Natural killer cell treated with Interleukin-12 subunit alpha and Interleukin-12 subunit beta and Interleukin-15 and Interleukin-18, amount 100 ng/mL, for 72 hours (primary cell): ENCODE data around the gene TMEM9B. TPM values are rescaled to one million over a fixed set of nuclear protein-coding genes. Genes with fewer than 3 reads are reported as not detected.
A peak's percentile ranks its signal among the peaks of the same experiment; 100 is the strongest.
"Not testable (repeated sequence)": the region's sequence is repeated elsewhere in the genome, so short reads cannot be mapped to it uniquely, and the experiment has no call there.

Source experiments
- ATAC-seq, 2 donors: fragments of 150-1000 bp; cut with Tn5 transposase in 1 of 2; sonication (Bioruptor Pico), chemical (Tn5 transposase) in 1 of 2; 2 replicates each; pipeline ENCODE4 v1.10.0; 2021
- DNase-seq: peaks from one replicate; pipeline ENCODE4 v3.0.0; 2022; ENCODE audit warnings: low spot score
- H3K27ac Mint-ChIP-seq, 2 donors: 1 replicate in 1 of 2; 2 replicates in 1 of 2; pipeline ENCODE4 v1.8.0; 2022; ENCODE audit warnings: mixed read lengths in 2 of 2, mild to moderate bottlenecking in 1 of 2, moderate library complexity in 1 of 2
- H3K27me3 Mint-ChIP-seq, 2 donors: 1 replicate in 1 of 2; 2 replicates in 1 of 2; pipeline ENCODE4 v1.8.0; 2022; ENCODE audit warnings: mixed read lengths in 2 of 2
- H3K36me3 Mint-ChIP-seq: one replicate; pipeline ENCODE4 v1.8.0; 2022; ENCODE audit warnings: mixed read lengths
- H3K4me1 Mint-ChIP-seq, 2 donors: 1 replicate in 1 of 2; 2 replicates in 1 of 2; pipeline ENCODE4 v1.8.0; 2022; ENCODE audit warnings: low read depth in 2 of 2, mixed read lengths in 2 of 2, mild to moderate bottlenecking in 1 of 2
- H3K4me3 Mint-ChIP-seq: one replicate; pipeline ENCODE4 v1.8.0; 2022; ENCODE audit warnings: mixed read lengths
- H3K9me3 Mint-ChIP-seq: 2 replicates; pipeline ENCODE4 v1.8.0; 2022; ENCODE audit warnings: mixed read lengths
- total RNA-seq, 2 donors: library from RNA; stranded (reverse); gene quantifications; one replicate each; pipeline ENCODE4 v1.2.3, GENCODE V29; 2022

TMEM9B gene
- total RNA-seq, 2 donors from 2014 or later, result 24.1 to 42.7 TPM

DNA sequence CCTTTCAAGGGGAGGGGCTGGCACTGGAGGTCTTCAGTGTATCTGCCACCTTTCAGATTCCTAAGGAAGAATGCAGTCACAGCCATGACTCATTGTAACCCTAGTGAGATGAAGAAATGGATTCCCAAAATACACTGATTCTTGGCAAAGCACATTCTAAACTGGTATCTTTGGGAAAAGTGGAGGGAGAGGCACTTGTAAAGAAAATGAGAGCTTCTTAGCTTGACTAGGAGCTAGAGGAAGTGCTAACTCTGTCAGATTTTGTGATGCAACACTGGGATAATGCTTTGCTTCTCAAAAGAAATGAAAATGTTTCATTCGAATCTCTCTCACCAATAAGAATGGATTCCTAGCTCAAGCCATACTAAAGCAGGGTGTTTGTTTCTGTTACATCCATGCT lies 25.2 kb upstream of the TMEM9B start:
- H3K4me1 Mint-ChIP-seq, result no peaks in the 10 kb centered on the region
- H3K9me3 Mint-ChIP-seq, result no peaks in the 10 kb centered on the region
- ATAC-seq (no peak), DNase-seq (no peak)
- no peak overlapping the region for H3K4me3 Mint-ChIP-seq
- H3K36me3 Mint-ChIP-seq, result no peaks in the 10 kb centered on the region
- peaks cover 4 to 10% of the 10 kb centered on the region in 2 donors for H3K27me3 Mint-ChIP-seq
- no peak overlapping the region for H3K27ac Mint-ChIP-seq

DNA sequence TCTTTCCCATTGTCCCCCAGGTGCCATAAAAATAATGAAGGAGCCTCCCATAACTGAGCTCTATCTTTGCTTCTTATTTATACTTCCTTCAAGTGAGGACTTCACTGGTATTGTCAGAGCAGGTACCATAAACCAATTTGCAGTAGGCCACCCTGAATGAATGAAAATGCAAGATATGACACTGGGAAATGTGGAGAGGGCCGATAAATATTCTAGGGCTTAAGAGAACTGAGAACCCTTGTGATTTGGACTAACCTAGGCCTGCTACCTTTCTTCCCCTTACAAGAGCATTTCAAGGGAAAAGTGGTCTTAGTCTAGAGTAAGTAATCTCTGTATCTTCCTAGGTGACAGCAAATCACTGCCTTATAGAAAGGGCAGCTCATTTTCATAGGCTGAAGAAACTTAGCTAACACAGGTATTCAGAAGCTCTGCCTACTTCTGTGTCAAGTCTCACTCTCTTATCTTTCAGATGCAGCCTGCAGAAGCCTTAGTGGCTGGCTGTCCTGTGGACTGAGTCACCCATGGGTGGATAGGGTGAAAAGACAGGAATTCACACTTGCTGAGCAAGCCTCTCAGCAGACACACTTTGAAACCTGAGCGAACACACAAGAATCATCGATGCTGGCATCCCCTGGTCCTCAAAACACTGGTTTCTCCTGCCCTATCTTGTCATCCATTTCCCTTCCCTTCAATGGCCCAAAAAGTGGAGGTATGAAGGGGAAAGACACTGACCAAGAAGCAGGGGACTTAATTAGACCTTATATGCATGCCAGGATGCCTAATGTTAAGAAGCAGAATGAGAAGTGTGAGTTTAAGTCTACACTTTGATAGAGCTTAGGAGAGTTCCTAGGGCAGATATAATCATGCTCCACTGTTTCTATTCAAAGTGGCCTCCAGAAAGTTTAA lies 24.3 kb upstream of the TMEM9B start:
- H3K4me1 Mint-ChIP-seq, result peaks cover 0 to 2% of the 10 kb centered on the region in 2 donors
- ATAC-seq (peak; percentile 59 to 64), DNase-seq (no peak)
- peaks cover 4 to 10% of the 10 kb centered on the region in 2 donors for H3K27me3 Mint-ChIP-seq
- no peaks in the 10 kb centered on the region for H3K36me3 Mint-ChIP-seq
- H3K9me3 Mint-ChIP-seq, result no peaks in the 10 kb centered on the region
- no peak overlapping the region for H3K4me3 Mint-ChIP-seq
- no peak overlapping the region for H3K27ac Mint-ChIP-seq

DNA sequence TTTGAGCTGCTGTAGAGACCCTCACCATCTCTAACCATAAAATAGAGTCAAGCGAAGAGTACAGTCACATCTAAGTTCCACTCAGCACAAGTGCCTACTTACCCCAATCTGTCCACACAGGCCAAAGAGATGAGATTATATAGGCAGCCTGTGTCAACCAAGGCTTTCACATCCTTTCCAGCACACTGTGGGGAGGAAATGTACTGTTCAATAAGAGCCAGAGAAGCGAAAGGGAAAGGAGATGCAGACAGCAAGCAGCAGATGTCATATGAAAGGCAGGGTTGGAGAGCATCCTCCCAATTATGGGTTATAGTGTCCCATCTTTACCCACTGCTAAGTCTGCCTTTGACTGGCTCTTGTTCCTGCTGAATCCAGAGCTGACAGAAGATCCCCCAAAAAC lies 23.2 kb upstream of the TMEM9B start:
- H3K4me3 Mint-ChIP-seq, result no peak overlapping the region
- H3K9me3 Mint-ChIP-seq, result no peaks in the 10 kb centered on the region
- peaks cover 4 to 10% of the 10 kb centered on the region in 2 donors for H3K27me3 Mint-ChIP-seq
- H3K4me1 Mint-ChIP-seq, result peaks cover 0 to 2% of the 10 kb centered on the region in 2 donors
- DNase-seq, result no peak
- no peak overlapping the region for H3K27ac Mint-ChIP-seq
- ATAC-seq, result peak in 1 of 2 donors; percentile 49
- H3K36me3 Mint-ChIP-seq, result no peaks in the 10 kb centered on the region

DNA sequence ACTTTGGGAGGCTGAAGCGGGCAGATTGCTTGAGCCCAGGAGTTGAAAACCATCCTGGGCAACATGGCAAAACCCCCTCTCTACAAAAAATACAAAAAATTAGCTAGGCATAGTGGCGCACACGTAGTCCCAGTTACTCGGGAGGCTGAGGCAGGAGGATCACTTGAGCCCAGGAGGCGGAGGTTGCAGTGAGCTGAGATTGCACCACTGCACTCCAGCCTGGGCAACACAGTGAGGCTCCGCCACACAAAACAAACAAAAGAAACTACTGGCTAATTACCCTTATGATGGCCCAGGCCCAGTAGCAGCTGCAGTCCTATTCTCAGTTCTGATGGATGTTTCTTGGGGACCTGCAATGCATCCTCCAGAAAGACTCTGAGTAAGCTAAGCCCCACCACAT lies 22.5 kb upstream of the TMEM9B start:
- not testable (repeated sequence) for H3K4me1 Mint-ChIP-seq, H3K4me3 Mint-ChIP-seq, ATAC-seq, H3K27me3 Mint-ChIP-seq, H3K36me3 Mint-ChIP-seq, H3K27ac Mint-ChIP-seq, DNase-seq, H3K9me3 Mint-ChIP-seq

DNA sequence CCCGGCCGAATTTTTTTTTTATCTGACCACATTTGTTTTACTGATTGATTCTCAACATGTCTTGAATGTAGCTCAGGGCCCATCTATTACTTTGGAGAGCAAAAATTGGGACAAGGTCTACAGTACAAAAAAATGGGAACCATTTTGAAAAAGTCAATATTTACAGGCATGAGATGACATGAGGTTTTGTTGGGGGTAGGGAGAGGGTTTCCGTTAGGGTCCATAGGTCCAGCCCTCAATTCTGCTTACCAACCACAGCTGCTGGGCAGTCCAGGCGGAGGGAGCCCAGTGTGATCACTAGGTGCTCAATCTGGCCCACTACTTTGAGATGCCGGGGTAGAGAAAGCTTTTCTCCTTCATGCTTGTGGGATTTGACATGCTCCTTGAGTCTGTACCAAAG lies 21.2 kb upstream of the TMEM9B start:
- no peaks in the 10 kb centered on the region for H3K9me3 Mint-ChIP-seq
- DNase-seq (no peak), ATAC-seq (no peak)
- no peak overlapping the region for H3K27ac Mint-ChIP-seq
- no peaks in the 10 kb centered on the region for H3K27me3 Mint-ChIP-seq
- no peaks in the 10 kb centered on the region for H3K36me3 Mint-ChIP-seq
- H3K4me1 Mint-ChIP-seq, result peaks cover 0 to 2% of the 10 kb centered on the region in 2 donors
- no peak overlapping the region for H3K4me3 Mint-ChIP-seq

DNA sequence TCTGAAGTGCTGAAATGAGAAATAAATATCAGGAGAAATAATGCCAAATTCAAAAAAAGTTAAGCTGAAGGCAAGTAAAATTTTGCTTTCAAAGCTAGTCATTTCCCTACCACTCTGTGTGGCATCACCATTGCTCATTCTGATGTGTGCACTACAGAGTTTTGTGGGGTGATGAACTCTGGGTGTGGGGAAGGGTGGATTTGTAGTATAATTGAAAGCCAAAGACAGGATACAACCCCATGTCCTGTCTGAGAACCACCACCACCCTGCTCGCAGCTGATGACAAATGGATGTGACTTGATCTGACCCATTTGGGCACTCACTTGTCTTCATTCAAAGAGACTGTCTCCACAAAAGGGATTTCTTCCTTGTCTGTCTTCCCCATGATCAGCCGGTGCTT lies 19.3 kb upstream of the TMEM9B start:
- DNase-seq (no peak), ATAC-seq (peak in 1 of 2 donors; percentile 77)
- Mint-ChIP-seq H3K27me3 (no peaks in the 10 kb centered on the region), H3K9me3 (no peaks in the 10 kb centered on the region), H3K27ac (no peak overlapping the region), H3K4me1 (peaks cover 0 to 2% of the 10 kb centered on the region in 2 donors), H3K4me3 (no peak overlapping the region), H3K36me3 (no peaks in the 10 kb centered on the region)

DNA sequence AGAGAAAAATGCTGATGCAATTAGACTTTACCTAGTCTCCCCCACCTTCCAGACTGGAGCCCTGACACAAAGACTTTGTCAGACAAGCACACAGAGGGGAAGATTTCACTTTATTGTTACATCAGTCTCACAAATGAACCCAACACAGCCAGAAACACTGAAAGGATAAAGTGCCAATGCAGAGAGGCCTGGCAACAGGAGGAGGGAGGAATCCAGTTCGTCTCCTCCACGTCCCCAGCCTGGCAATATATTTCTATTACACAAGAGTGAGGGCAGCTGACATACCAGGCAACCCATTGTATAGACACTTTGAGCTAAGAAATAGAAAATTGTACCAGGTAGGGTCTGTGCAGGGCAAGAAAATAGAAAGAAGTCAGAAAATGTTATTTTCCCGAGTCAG lies 16.2 kb upstream of the TMEM9B start:
- no peak for ATAC-seq
- no peaks in the 10 kb centered on the region for H3K9me3 Mint-ChIP-seq
- H3K27me3 Mint-ChIP-seq, result no peaks in the 10 kb centered on the region
- H3K36me3 Mint-ChIP-seq, result no peaks in the 10 kb centered on the region
- DNase-seq, result no peak
- H3K4me1 Mint-ChIP-seq, result peaks cover 0 to 2% of the 10 kb centered on the region in 2 donors
- no peak overlapping the region for H3K27ac Mint-ChIP-seq
- H3K4me3 Mint-ChIP-seq, result no peak overlapping the region

DNA sequence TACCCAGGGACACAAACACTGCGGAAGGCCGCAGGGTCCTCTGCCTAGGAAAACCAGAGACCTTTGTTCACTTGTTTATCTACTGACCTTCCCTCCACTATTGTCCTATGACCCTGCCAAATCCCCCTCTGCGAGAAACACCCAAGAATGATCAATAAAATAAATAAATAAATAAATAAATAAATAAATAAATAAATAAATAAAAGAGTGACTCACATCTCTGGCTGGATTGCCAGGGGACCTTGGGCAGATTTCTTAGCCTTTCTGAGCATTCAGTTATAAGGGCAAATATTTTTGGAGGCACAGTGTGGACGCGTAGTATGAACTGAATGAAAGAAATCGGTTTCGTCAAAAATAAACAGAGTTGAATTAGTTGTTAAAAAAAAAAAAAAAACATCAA lies 15.1 kb upstream of the TMEM9B start:
- DNase-seq, H3K27me3 Mint-ChIP-seq, ATAC-seq, H3K4me3 Mint-ChIP-seq, H3K9me3 Mint-ChIP-seq, H3K4me1 Mint-ChIP-seq, H3K27ac Mint-ChIP-seq, H3K36me3 Mint-ChIP-seq: not testable (repeated sequence)

DNA sequence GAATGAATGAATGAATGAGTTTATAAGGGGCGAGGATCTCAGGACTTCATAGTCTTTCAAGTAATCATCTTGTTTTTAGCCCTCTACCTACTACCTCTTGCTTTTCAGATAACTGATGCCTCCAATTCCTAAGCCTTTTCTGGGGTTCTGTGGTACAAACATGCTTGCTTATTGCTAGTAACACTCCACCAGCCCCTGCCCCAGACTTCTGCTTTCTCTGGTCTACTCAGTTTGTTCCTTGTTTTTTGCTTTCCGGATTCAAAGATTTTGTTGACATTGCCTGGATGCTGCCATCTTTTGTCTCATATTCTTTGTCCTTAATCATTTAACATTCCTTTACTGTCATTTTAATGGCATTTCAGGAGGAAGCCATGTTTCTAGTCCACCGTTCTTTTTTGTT lies 8.9 kb upstream of the TMEM9B start:
- Mint-ChIP-seq H3K9me3 (no peaks in the 10 kb centered on the region), H3K27me3 (no peaks in the 10 kb centered on the region), H3K4me3 (no peak overlapping the region), H3K27ac (no peak overlapping the region), H3K4me1 (no peaks in the 10 kb centered on the region), H3K36me3 (no peaks in the 10 kb centered on the region)
- DNase-seq (no peak), ATAC-seq (no peak)

DNA sequence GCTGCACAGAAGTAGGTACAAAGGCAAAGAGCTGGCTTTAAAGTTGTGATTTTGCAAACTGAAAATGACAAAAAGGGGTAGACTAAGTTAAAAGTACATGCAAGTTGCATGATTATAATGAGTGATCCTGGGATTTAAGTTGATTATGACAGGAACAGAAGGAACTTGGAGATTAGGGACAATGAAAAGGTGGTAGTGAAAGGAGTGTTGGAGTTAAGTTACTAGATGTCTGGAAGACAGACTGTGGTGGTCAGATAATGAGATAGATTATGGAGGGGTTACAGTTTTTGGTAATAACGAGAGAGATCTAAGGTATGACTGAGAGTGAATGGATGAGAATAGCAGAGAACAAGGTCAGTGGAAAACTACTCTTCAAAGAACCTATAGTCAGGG lies 7.7 kb upstream of the TMEM9B start:
- H3K27me3 Mint-ChIP-seq, result no peaks in the 10 kb centered on the region
- no peak overlapping the region for H3K4me3 Mint-ChIP-seq
- H3K27ac Mint-ChIP-seq, result no peak overlapping the region

DNA sequence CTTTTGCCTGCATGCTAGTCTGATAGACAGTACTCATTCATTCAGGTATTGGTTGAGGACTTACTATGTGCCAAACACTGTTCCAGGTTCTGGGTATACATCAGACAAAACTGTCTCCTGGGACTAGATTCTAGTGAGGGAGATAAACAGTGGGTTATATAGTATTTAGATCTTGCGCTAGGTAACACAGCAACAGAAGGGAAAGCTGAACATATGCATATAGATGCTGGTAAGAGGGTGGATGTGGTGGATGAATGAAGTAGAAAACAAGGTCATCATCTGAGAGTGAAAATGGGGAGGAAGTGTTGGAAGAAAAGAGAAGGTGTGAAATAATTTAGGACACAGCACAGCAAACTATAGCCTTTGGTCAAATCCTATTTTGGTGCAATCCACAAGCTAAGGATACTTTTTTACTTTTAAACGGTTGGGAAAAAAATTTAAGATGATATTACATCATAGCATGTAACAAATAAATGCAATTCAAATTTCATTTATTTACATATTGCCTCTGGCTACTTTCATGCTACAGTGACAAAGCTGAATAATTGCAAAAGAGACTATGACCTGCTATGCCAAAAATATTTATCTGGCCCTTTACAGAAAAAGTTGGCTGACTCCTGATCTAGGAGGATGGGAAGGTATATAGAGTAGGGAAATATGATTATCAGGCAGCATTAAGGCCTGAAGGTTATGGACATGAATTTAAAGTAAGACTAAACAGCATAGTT lies 7.1 kb upstream of the TMEM9B start:
- Mint-ChIP-seq H3K27ac (no peak overlapping the region), H3K4me3 (no peak overlapping the region), H3K36me3 (no peaks in the 10 kb centered on the region), H3K9me3 (no peaks in the 10 kb centered on the region), H3K4me1 (no peaks in the 10 kb centered on the region), H3K27me3 (no peaks in the 10 kb centered on the region)
- ATAC-seq, result no peak
- no peak for DNase-seq

More for the DNA sequence above, 7.7 kb upstream of the TMEM9B start:
- Mint-ChIP-seq H3K4me1 (no peaks in the 10 kb centered on the region), H3K36me3 (no peaks in the 10 kb centered on the region), H3K9me3 (no peaks in the 10 kb centered on the region)
- DNase-seq (no peak), ATAC-seq (no peak)

DNA sequence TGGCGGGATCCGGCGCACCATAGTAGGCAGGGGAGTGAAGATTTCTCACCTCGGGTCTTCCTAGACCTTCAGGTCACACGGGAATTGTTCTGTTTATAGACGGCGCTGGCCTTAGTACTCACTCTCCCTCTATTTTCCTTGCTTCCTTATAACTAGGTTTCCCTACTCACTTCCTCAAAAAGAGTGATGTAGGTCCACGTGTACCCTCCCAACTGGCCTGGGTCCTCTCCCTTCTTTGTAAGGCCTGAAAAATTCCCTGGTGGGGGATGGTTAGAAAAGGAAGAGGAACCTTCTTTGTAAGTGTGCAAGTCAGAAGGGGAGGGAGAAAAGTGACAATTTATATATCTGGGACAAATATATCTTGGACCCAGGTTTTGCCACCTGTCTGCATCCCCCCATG lies 2.9 kb upstream of the TMEM9B start:
- DNase-seq, result no peak
- Mint-ChIP-seq H3K36me3 (peaks cover 6% of the 10 kb centered on the region), H3K4me1 (peaks cover 17 to 20% of the 10 kb centered on the region in 2 donors), H3K4me3 (no peak overlapping the region), H3K27ac (peak overlapping the region in 1 of 2 donors; percentile 19), H3K9me3 (no peaks in the 10 kb centered on the region), H3K27me3 (no peaks in the 10 kb centered on the region)
- no peak for ATAC-seq

DNA sequence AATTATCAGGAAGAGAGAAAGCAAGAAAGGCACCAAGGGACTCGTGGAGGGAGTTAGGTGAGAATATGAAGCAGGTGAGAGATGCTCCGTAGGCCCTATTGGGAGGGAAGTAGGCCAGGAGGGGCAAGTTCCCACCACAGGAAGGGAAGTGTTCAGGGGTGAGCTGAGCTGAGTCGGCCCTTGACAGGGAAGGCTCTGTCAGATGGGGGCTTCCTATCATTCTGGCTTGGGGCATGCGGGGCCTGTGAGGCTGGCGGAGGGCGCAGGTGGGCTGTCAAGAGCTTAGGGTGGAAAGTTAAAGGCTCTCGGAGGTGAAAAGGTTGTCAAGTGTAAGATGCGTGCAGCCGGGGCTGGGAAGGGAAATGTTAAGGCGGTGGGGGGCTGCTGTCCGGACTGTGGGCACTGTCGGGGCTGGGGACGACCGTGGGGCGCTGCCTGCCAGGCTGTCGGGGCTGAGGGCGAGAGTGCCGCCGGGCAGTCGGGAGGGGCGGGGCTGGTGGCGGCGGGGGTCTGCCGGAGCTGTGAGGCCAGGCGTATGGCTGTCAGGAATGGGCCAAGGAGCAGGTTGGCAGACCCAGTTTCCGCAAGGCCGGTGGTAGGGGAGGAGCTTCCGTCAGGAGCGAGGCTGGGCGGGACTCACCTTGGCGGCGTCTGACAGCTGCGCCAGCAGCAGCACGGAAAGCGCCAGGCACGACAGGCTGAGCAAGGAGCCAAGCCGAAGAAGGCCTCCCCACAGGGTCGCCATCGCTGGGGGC lies 496 bp downstream of the TMEM9B start:
- peak overlapping the region; percentile 93 for H3K27ac Mint-ChIP-seq
- no peaks in the 10 kb centered on the region for H3K27me3 Mint-ChIP-seq
- H3K4me1 Mint-ChIP-seq, result peaks cover 25 to 33% of the 10 kb centered on the region in 2 donors
- ATAC-seq (peak; percentile 77 to 86), DNase-seq (peak; percentile 87)
- no peaks in the 10 kb centered on the region for H3K9me3 Mint-ChIP-seq
- peaks cover 10% of the 10 kb centered on the region for H3K36me3 Mint-ChIP-seq
- H3K4me3 Mint-ChIP-seq, result peak overlapping the region; percentile 99

DNA sequence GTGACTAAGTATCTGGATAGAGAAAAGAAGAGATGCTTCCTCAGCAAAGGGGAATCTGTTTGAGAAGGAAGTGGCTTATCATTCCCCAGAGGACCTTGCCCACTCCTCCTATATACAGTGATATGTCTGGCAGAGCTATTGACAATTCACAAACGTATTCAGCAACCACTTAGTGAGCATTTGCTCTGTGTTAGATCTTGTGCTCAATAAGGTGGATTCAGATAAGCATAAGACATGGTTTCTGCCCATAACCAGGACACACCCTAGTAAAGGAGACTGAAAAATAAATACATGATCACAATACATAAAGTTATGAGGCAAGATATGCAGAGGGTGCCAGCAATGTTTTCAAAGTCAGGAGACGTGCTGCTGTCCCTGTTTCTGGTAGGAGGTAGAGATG lies 1.4 kb downstream of the TMEM9B start:
- H3K9me3 Mint-ChIP-seq, result no peaks in the 10 kb centered on the region
- peak overlapping the region; percentile 99 for H3K4me3 Mint-ChIP-seq

More for the DNA sequence above, 1.4 kb downstream of the TMEM9B start:
- Mint-ChIP-seq H3K27ac (peak overlapping the region; percentile 93), H3K36me3 (peaks cover 10% of the 10 kb centered on the region), H3K4me1 (peaks cover 25 to 33% of the 10 kb centered on the region in 2 donors), H3K27me3 (no peaks in the 10 kb centered on the region)
- no peak for DNase-seq
- no peak for ATAC-seq
